GM19240 (cell line): Measurements from ENCODE around the gene ZNF765.
A peak's percentile ranks its signal among the peaks of the same experiment; 100 is the strongest.
"Not testable (repeated sequence)": the region's sequence is repeated elsewhere in the genome, so short reads cannot be mapped to it uniquely, and the experiment has no call there.

Experiments
- DNase-seq: peaks from one replicate; pipeline ENCODE4 v3.0.0; 2011; ENCODE audit warnings: low spot score; ENCODE audit not compliant: insufficient read length

The ZNF765 gene

GRCh38 chr19:53394974-53395839 is at the start of gene ZNF765:
ZNF765 (plus strand) TSS chr19:53395149; CDS start chr19:53398016, 2,867 bp downstream.
- DNase-seq, result peak; percentile 78

GRCh38 chr19:53355739-53356138 is 39.2 kb upstream of the ZNF765 start:
- DNase-seq, result no peak

- no peak for DNase-seq
These were observed 36.9 kb upstream of the ZNF765 start for GRCh38 chr19:53357821-53358581.

- not testable (repeated sequence) for DNase-seq
These were observed 34.9 kb upstream of the ZNF765 start for GRCh38 chr19:53360056-53360455.

GRCh38 chr19:53365134-53365898 is 29.6 kb upstream of the ZNF765 start, which contains the start of gene ZNF525:
ZNF525 (plus strand) TSS chr19:53365705; CDS start chr19:53372282, 6,577 bp downstream.
- peak; percentile 87 for DNase-seq

- DNase-seq, result no peak
These were observed 29.0 kb upstream of the ZNF765 start for GRCh38 chr19:53365899-53366493.

GRCh38 chr19:53372196-53372595 is 22.8 kb upstream of the ZNF765 start:
- DNase-seq, result no peak

- DNase-seq, result no peak
These were observed 20.7 kb upstream of the ZNF765 start for GRCh38 chr19:53374288-53374687.

GRCh38 chr19:53374743-53375142 is 20.2 kb upstream of the ZNF765 start:
- DNase-seq, result no peak

- no peak for DNase-seq
These were observed 13.6 kb upstream of the ZNF765 start for GRCh38 chr19:53381376-53381775.

GRCh38 chr19:53388168-53388567 is 6.8 kb upstream of the ZNF765 start:
- no peak for DNase-seq

GRCh38 chr19:53388904-53389303 is 6.0 kb upstream of the ZNF765 start:
- DNase-seq, result no peak

GRCh38 chr19:53389571-53389970 is 5.4 kb upstream of the ZNF765 start:
- DNase-seq, result no peak

GRCh38 chr19:53389978-53390377 is 5.0 kb upstream of the ZNF765 start:
- no peak for DNase-seq

GRCh38 chr19:53394522-53394973 is 401 bp upstream of the ZNF765 start:
- no peak for DNase-seq

- not testable (repeated sequence) for DNase-seq
These were observed 1.0 kb downstream of the ZNF765 start for GRCh38 chr19:53395840-53396524.

GRCh38 chr19:53396525-53396868 is 1.5 kb downstream of the ZNF765 start:
- DNase-seq, result no peak

GRCh38 chr19:53397918-53398317 is 3.0 kb downstream of the ZNF765 start:
- DNase-seq, result not testable (repeated sequence)

GRCh38 chr19:53409505-53410204 is 14.7 kb downstream of the ZNF765 start:
- no peak for DNase-seq
